Osteocyte (in vitro differentiated cells): ENCODE results near the gene RCAN3. TPM values are rescaled to one million over a fixed set of nuclear protein-coding genes. Genes with fewer than 3 reads are reported as not detected.
A peak's percentile ranks its signal among the peaks of the same experiment; 100 is the strongest.

Experiments
- DNase-seq: peaks from one replicate; pipeline ENCODE4 v3.0.0; 2021; ENCODE audit warnings: mixed read lengths; ENCODE audit not compliant: unreplicated experiment; ENCODE audit errors: extremely low spot score
- H3K27ac Mint-ChIP-seq: one replicate; pipeline ENCODE4 v1.8.0; 2021; ENCODE audit warnings: mild to moderate bottlenecking, mixed read lengths; ENCODE audit not compliant: unreplicated experiment
- H3K27me3 Mint-ChIP-seq: one replicate; pipeline ENCODE4 v1.8.0; 2021; ENCODE audit warnings: mixed read lengths; ENCODE audit not compliant: unreplicated experiment
- H3K36me3 Mint-ChIP-seq: one replicate; pipeline ENCODE4 v1.8.0; 2021; ENCODE audit warnings: mixed read lengths; ENCODE audit not compliant: unreplicated experiment
- H3K4me1 Mint-ChIP-seq: one replicate; pipeline ENCODE4 v1.8.0; 2021; ENCODE audit warnings: mixed read lengths; ENCODE audit not compliant: unreplicated experiment
- H3K4me3 Mint-ChIP-seq: one replicate; pipeline ENCODE4 v1.8.0; 2021; ENCODE audit warnings: mild to moderate bottlenecking, moderate library complexity, mixed read lengths; ENCODE audit not compliant: unreplicated experiment
- H3K9me3 Mint-ChIP-seq: one replicate; pipeline ENCODE4 v1.8.0; 2021; ENCODE audit warnings: mixed read lengths; ENCODE audit not compliant: unreplicated experiment
- total RNA-seq: library from RNA; stranded (reverse); gene quantifications from 2 replicates; pipeline ENCODE4 v1.2.1, GENCODE V29; 2021
- TF ChIP-seq, protein P1 (sequence below): fragments of 200-600 bp; sonication (generic); IDR thresholded peaks from 2 replicates; pipeline ENCODE4 v1.5.0; 2021; ENCODE audit warnings: antibody characterized with exemption, mild to moderate bottlenecking, moderate library complexity

The RCAN3 gene
- total RNA-seq, 1 donor from 2014 or later = 9.8 TPM

GRCh38 chr1:24500448-24501048 lies 2.1 kb upstream of the RCAN3 start:
- Mint-ChIP-seq H3K4me1 (peaks cover 21% of the 10 kb centered on the region), H3K4me3 (no peak overlapping the region), H3K9me3 (no peaks in the 10 kb centered on the region), H3K27me3 (peaks cover 9% of the 10 kb centered on the region), H3K27ac (no peak overlapping the region), H3K36me3 (no peaks in the 10 kb centered on the region)
- no peak for DNase-seq
- TF ChIP-seq, protein P1, sequence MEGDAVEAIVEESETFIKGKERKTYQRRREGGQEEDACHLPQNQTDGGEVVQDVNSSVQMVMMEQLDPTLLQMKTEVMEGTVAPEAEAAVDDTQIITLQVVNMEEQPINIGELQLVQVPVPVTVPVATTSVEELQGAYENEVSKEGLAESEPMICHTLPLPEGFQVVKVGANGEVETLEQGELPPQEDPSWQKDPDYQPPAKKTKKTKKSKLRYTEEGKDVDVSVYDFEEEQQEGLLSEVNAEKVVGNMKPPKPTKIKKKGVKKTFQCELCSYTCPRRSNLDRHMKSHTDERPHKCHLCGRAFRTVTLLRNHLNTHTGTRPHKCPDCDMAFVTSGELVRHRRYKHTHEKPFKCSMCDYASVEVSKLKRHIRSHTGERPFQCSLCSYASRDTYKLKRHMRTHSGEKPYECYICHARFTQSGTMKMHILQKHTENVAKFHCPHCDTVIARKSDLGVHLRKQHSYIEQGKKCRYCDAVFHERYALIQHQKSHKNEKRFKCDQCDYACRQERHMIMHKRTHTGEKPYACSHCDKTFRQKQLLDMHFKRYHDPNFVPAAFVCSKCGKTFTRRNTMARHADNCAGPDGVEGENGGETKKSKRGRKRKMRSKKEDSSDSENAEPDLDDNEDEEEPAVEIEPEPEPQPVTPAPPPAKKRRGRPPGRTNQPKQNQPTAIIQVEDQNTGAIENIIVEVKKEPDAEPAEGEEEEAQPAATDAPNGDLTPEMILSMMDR = no peak

- no peaks in the 10 kb centered on the region for H3K9me3 Mint-ChIP-seq
- H3K4me3 Mint-ChIP-seq = peak overlapping the region; percentile 80
- peaks cover 7% of the 10 kb centered on the region for H3K27me3 Mint-ChIP-seq
- no peak for DNase-seq
- TF ChIP-seq, protein P1 = no peak
- H3K27ac Mint-ChIP-seq = peak overlapping the region; percentile 77
- H3K4me1 Mint-ChIP-seq = peaks cover 21% of the 10 kb centered on the region
- H3K36me3 Mint-ChIP-seq = no peaks in the 10 kb centered on the region
These were observed 1.1 kb upstream of the RCAN3 start for GRCh38 chr1:24501371-24502064.

GRCh38 chr1:24502065-24502708 lies 449 bp upstream of the RCAN3 start:
- Mint-ChIP-seq H3K9me3 (no peaks in the 10 kb centered on the region), H3K4me1 (peaks cover 21% of the 10 kb centered on the region), H3K27me3 (peaks cover 5% of the 10 kb centered on the region), H3K4me3 (peak overlapping the region; percentile 80), H3K36me3 (no peaks in the 10 kb centered on the region), H3K27ac (peak overlapping the region; percentile 77)
- TF ChIP-seq, protein P1 = no peak
- DNase-seq = peak; percentile 86

DNA sequence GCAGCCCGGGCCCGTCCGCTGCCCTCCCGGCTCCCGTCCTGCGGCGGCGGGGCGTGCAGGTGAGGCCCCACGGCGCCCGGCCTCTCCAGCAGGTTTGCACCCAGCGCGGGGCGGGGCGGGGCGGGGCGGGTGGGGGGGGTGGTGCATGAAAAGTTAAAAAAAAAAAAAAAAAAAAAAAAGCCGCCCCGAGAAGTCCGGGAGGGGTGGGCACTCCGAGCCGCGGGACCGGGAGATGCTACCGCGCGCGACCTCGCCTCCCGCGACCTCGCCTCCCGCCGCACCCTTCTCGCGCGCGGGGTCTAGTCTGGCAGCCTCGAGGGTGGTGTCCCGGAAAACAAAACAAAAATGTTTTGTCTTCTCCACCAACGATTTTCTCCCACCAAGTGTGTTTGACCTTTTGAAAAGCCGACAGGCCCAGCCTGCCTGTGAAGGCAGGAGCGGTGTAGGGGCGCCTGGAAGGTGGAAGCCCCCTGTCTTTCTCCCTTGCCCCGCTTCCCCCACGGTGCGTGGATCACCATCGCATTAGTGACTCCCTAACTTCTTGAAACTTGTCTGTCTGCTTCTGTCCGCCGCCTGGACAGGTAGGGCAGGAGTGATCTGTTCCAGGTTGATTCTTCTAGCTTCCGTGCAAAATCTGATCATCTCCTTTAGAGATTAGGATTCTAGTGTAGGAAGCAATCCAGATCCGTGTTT lies 569 bp downstream of the RCAN3 start:
- TF ChIP-seq, protein P1 = no peak
- Mint-ChIP-seq H3K4me1 (peaks cover 21% of the 10 kb centered on the region), H3K36me3 (no peaks in the 10 kb centered on the region), H3K4me3 (peak overlapping the region; percentile 82), H3K27ac (peak overlapping the region; percentile 78), H3K9me3 (no peaks in the 10 kb centered on the region), H3K27me3 (peaks cover 3% of the 10 kb centered on the region)
- DNase-seq = no peak
